GM21786 (cell line): ENCODE data around the gene STK25.
"Not testable (repeated sequence)": the region's sequence is repeated elsewhere in the genome, so short reads cannot be mapped to it uniquely, and the experiment has no call there.

Experiments
- ATAC-seq: cut with Tn5 transposase; IDR thresholded peaks from one replicate; pipeline ENCODE4 v1.9.1; 2021; ENCODE audit not compliant: unreplicated experiment

STK25 gene

DNA sequence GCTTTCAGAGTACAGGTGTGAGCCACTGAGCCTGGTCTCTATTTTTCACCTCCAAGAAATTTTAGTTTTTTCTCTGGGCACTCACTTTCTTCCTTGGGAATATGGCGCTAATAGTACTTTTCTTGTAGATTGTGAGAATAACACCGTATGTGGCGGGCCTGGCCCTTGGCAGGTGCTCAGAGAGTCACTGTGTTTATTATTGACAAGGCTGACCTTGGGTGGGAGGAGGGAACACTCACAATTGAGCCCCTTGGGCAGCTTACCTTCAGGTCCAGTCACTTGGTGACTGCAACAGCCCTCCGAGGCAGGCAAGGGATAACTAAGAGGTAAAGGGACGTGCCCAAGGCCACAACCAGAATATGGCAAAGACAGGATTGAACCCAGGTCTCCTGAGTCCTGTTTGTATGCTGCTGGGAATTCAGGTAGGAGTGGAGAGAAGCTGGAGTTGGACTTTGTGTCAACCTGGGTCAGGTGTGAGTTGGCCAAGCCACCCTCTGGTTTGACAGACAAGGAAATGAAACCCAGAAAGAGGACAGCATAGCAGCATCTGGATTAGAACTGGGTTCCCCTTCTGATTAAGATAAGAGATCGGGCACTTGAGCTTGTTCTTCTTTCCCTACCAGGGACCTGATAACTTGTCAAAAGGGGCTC lies 2.8 kb upstream of the STK25 start:
- no peak for ATAC-seq

DNA sequence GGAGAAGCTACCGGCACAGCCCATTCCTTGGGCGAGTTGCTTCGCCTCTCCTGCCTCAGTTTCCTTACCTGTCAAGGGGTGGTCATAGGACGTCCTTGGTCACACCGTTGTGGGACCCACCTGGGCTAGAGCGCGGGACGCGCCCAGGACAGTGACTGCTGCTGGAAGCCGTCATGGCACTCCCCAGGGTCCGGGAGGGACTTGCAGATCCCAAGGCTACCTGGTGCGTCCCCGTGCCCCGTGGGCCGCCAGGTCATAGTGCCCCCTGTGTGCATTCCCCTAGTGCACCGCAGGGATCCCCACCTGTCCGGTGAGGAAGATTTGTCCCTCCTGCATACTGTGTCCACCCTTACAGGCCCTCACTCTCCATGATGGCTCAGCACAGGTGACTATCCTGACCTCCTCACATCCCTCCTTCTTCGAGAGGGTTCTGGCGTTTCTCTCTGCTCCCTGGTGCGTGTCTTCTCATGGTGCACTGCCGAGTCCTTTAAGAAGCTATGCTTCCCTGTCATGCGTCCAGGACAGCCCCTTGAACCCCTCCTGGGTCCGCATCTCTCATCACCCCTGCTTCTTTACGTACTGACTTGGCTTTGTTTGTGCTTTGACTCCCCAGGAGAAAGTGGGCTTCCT lies 886 bp upstream of the STK25 start:
- ATAC-seq, result no peak

DNA sequence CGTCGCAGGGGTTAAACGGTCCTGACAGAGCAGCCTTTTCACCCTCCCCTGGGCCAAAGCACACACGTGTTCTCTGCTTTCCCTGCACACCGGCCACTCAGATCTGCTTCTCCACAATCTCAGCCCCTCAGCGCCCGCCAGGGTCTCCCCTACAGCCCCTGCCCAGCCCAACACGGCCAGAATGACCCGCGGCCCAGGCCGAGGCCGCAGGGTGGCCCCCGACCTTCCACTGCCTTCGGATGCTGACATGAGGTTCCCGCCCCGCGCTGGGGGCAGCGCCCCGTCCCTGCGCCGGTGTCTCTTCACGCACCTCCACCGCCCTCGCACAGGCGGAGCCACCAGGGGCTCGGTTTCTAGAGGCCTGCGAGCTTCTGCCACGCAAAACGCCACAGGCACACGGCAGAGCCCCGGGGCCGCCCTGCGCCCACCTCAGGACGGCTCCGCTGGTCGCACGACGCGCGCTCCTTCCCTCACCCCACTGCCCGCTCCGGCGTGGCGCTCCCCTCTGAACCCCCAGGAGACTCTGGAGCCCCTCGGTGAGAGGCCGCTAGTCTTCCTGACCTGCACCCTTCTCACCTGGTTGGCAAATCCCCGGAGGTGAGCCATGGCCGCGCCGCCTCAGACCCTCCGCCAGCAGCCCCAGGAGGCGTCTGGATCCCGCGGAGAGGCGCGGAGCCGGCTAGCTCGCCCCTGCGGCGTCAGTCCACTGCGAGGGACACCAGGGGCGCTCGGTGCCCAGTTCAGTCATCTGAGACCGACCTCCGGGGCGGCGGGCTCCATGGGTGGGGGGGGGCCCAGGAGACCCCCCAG lies 749 bp downstream of the STK25 start:
- ATAC-seq, result peak; percentile 19

DNA sequence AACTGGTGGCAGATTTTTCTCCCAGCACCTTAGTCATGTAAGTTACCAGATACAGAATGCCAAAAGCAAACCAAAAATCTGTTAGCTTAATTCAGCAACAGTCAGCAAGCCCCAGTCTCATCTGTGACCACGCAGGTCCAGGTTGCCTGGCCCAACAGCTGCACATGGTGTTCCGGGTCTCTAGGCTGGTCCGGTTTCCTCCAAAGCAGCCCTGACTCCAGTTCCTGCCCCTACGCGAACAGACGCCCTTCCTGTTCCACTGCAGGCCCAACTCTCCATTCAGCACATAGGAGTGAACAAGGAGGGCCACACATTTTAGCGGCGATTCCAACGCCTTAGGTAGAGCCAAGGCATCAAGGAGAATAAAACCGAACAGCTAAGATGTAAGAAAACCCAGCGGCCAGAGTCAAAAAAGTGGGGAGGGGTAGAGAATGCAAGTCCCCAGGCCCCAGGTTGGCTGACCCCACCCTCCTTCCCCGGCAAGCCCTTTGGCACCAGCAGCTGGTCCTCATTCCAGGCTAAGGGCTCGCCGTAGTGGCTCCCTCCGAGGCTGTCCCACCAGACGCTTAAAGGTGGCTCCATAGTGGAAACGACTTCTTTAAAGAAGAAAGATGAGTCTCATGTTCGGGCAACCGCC lies 1.5 kb downstream of the STK25 start:
- no peak for ATAC-seq

DNA sequence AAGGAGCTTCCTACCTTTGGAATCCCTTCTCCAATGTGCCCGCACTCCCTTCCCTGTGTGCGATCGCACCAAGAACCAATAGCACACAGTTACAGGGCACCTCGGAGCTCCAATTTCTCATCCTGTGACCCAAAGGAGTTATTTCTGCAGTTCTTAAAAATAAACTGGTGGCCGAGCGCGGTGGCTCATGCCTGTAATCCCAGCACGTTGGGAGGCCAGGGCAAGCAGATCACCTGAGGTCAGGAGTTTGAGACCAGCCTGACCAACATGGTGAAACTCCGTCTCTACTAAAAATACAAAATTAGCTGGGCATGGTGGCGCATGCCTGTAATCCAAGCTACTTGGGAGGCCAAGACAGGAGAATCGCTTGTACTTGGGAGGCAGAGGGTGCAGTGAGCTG lies 2.1 kb downstream of the STK25 start:
- not testable (repeated sequence) for ATAC-seq

DNA sequence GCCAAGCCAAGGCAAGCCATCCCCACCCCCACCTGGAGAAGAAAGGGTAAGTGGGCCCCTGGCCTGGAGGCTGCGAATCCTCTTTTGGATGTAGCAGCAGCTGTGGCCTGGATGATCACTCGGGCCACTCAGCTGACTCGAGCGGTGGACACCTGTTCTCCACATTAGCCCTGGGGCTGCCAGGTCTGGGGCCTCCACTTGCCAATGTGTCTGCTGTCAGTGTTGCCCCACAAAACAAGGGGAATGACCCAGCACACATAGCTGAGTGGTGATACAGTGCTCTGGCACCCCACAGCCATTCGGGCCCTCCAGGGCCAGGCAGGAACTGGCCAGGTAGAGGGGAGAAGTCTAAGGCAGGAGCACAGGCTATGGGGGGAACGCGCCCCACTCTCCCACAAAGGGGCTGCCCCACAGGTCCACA lies 2.6 kb downstream of the STK25 start:
- no peak for ATAC-seq

DNA sequence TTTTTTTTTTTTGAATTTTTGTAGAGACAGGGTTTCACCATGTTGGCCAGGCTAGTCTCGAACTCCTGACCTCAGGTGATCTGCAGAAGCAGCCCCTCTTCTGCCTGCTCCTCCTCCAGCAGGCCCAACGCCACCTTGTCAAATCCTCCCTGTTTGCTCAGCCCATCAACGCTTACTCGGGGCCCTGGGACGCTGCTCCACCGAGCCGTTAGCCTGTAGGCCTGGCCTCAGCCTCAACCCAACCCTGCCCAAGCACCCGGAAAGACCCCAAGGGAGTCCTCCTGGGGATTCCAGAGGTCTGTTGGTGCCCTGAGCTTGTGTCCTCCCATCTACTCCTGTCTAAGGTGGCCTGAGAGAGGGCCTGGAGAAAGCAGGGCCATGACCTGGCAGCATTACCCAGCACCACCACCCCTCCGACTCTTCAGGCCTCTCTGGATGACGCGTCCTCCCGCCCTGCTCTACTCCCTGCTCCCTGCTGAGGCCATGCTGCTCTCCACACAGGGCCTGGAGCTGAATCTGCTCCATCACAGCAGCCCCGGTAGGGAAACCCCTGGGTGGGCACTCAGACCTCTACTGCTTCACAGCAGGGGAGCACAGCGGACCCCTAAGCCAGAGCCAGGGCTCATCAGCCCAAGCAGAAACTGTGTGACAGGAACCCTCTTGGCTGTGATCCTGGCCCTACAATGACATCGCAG lies 3.2 kb downstream of the STK25 start:
- ATAC-seq, result no peak

DNA sequence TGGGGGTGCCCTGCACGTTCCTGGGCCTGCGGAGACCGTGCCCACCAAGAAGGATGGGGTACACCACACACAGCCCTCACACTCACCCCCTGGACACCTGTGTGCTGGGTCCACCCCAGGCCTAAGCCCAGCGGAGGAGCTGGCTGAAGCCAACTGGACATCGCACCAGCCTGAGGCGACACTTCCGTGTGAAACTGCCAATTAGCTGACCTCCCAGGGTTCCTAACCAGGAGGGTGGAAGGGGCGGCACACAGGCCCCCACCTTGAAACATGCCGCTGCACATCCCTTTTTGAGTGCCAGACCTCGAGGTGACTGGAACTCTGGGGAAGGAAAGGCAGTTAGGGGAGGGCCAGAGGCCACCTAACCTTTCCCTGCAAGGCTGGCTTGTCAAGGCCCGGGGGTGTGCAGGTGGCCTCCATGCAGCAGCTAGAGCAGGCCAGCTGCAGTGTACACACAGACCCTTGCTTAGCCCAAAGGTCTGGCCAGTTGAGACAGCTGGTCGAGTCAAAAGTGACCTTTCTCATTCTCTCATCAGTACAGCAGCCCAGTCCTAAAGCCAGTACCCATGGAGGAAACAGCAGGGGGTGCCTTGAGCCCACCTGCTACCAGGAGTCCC lies 4.5 kb downstream of the STK25 start:
- ATAC-seq, result no peak

DNA sequence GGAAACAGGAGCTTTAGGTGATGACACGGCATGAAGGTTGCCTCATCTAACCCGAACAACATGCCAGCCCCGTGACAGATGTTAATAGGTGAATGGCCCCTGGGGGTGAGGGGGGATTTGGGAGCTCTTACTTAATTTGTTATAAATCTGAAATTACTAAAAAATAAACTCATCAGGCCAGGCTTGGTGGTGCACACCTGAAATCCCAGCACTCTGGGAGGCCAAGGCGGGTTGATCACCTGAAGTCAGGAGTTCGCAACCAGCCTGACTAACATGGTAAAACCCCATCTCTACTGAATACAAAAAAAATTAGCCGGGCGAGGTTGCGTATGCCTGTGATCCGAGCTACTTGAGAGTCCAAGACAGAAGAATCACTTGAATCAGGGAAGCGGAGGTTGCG lies 6.1 kb downstream of the STK25 start:
- no peak for ATAC-seq

DNA sequence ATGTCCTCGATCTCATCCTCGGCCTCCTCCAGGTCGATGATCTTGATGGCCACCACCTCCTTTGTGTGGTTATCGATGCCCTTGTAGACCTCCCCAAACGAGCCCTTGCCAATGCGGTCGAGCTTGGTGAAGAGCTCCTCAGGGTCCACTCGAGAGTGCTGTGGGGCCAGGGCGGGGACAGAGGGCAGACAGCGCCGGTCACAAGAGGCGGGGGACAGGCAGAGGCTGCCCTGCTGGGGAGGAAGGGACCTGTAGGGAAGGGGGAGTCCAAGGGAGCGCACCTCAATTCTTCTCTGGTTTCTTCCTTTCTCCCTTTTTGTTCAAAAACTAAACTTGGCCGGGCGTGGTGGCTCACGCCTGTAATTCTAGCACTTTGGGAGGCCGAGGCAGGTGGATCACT lies 6.8 kb downstream of the STK25 start:
- no peak for ATAC-seq

DNA sequence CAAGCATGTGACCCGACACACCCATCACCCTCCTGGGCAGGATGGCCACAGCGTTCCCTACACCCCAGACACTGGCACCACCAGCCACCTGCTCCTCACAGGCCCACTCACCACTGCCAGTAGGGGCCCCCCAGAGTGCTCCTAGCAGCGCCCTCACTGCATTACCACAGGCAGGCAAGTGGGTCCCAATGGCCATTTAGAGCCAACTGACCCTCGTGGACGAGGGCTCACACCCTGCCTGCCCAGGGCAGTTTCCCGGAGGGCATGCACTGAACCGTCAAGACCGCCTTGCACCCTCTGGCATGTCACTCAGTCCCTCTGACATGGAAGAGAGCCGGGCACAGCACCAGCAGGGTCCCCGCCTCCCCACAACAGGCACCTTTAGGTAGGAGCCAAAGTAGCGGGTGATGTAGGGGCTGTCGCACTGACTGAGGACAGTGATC lies 7.3 kb downstream of the STK25 start:
- ATAC-seq, result no peak

DNA sequence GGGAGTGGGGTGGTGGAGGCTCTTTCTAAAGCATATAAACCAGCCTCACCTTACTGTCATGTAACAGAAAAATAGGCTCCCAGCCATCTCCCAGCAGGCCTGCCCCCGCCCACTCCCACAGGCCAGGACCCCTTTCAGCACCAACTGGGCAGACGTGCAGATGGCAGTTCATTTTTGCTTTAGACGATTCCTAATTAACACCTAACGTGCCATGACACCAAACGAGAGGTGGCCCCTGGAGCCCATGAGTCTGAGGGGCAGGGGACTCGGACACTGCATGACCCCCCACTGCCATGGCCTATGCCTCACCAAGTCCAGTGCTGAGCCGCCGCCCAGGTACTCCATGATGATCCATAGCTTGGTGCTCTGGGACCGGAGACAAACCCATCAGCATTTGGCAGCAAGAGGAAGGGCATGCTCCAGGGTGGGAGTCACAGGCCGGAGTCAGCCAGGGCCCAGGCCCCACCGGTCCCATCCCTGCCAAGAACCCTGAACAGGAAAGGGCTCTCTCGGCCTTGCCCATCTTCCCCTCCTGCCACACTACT lies 7.9 kb downstream of the STK25 start:
- no peak for ATAC-seq

DNA sequence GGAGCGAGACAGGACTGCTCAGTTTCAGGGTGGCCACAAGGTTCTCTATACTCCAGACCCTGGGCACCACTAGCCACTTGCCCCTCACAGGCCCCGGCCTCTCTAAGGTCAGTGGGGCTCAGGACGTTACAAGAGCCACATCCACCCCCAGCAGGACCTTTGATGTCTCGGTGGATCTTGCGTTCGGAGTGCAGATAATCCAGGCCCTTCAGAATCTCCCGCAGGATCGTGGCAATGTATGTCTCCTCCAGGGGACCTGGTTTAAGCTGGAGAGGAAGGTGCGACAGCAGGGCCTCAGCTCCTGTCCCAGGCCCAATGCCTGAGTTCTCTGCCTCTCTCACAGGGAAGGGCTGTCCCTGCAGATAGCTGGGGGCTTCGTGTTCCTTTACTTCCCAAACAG lies 8.4 kb downstream of the STK25 start:
- no peak for ATAC-seq

DNA sequence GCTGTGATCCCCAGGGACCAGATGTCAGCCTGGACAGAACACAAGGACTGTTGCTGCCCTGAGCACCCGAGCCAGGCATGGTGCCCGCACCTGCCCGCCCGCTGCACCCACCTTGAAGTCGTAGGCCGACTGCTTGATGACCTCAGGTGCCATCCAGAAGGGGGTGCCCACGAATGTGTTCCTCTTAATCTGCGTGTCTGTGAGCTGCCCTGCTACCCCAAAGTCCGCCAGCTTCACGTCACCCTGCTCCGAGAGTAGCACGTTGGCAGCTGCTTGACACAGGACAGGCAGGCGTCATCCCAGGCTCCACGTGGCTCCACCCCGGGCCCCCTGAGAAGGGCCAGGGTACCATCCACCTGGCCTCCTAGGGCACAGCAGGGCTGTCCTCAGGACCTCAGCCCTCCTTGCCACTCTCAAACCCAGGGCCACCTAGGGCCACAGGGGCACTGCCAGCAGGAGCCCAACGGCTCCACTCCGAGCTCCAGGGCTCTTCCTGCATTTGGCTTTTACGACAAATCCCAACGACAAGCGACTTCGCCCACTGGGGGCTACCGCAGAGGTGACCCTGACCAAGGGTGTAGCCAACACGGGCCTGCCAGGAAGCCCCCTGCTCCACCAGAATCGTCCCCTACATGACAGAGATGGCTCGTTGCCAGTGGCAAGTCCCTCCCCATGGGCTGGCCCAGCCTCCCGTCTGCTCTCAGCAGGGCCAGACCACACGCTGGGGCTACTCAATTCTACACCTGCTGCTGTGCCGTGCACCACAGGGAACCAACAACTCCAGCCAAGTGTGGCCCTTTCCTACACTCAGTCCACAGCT lies 9.0 kb downstream of the STK25 start:
- ATAC-seq, result no peak

DNA sequence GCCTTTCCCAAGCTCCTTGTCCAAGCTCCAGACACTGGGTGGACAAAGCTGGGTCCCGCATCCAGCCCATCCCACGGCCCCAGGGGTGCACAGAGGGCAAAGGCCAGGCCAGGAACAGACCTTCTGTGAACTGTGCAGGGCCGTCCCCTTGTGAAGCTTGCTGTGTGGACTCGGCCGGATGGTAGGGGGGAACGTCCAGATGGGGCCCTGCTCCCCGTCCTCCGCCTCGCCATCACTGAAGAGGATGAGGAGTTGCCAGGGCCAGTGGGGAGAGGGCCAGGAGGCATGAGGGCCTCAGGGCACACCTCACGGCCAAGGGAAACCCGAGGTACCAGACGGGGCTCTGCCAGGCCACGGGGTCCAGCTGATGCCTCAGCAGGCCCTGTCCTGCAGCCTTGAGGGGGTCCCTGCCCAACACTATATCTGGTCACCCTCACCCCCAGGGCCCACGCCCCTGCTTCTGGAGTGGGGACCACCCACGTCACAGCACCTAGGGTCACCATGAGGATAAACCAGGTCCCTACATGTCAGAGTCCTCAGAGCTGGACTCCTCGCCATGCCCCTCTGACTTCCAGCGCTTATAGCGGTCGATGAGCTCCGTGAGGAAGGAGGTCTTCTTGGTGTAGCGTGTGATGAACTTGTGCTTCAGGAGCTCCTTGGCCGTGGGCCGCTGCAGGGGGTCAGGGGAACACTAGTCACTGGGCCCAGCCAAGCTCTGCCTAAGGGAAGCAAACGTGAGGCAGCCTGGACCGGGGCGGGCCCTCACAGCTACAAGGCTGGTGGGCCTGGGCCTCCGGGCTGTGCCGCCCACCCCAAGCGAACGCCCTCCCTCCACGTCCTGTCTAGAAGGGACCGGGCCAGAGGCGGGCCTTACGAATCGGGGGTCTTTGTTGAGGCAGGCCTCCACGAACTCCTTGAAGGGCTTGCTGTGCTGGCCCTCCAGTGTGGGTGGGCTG lies 10.0 kb downstream of the STK25 start:
- ATAC-seq, result no peak

DNA sequence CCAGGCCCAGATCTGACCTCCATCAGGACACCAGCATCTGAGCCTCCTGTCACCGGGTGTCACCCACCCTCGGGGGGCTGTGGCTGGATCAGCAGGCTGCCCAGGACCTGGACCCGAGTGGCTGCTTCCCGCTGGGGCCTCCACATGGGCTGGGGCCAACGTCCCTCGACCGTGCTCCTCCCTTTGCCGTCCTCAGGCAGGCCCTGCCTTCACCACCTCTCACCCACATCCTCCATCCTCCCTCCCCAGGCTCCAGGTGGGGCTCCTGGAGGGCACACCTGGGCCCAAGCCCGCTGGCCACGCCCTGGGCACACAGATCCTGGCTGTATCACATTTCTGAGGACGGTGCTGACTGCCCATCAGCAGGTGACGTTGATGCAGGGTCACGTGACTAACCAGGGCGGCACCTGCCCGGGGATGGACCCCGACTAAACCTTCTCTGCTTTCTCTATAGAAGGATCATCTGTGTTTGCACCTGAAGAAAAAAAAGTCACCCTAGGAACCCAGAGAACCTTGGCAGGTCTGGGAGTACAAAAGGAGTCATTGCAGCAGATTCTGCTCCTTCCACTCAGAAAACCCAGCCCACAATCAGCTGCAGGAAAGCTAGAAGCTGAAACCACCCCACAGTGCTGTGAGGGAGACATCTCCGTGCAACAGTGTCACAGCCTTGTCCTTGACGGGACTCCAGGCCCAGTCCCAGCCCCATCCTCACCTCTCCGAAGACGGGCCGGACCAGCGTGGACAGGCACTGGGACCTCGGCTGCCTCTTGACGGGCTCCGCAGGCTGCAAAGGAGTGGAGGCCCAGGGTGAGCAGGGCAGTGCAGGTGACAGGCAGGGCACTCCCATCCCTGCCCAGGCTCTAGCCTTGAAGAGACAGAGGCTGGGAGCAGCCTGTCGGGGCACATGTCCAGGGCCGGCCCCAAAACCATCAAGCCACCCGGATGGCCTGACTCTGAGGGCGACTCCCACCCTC lies 11.2 kb downstream of the STK25 start:
- no peak for ATAC-seq

DNA sequence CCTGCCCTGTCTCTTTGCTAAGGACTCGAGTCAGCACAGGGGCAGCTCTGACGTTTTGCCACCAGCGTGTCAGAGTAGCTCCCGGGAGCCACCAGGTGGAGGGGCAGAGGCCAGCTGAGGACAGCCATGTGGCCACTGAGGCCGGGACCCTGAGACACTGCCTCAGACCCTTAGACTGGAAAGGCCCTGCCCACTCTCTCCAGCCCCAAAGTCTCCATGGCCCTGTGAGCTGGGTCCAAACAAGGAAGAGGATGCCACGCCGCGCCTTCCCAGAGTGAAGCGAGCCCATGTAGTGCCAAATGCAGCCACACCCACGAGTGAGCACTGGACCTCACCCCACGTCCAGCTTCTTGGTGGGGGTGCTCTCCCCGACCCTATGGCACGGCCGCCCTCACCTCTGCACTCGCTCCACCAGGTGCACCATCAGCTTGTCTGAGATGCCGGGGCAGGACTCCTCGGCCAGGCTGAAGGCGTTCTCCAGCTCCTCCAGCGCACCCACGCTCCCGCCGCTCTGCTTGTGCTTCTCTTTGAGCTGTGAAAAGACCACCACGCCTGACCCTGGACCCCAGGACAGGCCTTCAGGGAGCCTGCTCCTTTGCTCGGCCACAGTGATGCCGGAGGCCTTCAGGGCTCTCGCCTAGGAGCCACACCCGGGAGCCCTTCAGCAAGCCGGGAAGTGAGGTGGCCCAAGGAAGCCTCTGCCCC lies 12.2 kb downstream of the STK25 start:
- ATAC-seq, result no peak
